ENCODE results near the gene KCTD8.

GRCh38 chr4:44279066-44279465 is 169.5 kb downstream of the KCTD8 start:
- TF ChIP-seq CTCF (IDR thresholded peaks at IDR 0.05) (no peak), POLR2A (IDR thresholded peaks at IDR 0.05) (no peak), EP300 (IDR thresholded peaks at IDR 0.05; ENCODE audit: low read depth) (no peak), POLR2AphosphoS5 (IDR thresholded peaks at IDR 0.05) (no peak)

Measured in transverse colon (tissue), 4 donors.